GM12878 (cell line): ENCODE data around the gene ELP4. TPM values are rescaled to one million over a fixed set of nuclear protein-coding genes. Genes with fewer than 3 reads are reported as not detected.

Source experiments
- ATAC-seq: fragments of 200-7000 bp; cut with Tn5 transposase; 3 replicates; pipeline ENCODE4 v1.9.1; 2020; ENCODE audit warnings: mild to moderate bottlenecking, moderate library complexity
- BruUV-seq: library from RNA; stranded (reverse); fragments of 400-500 nt; replicated peaks from 2 replicates; lab custom pipeline; 2021; lab: Mats Ljungman, UMichigan
- CTCF ChIA-PET: fragments of 300-600 bp; sonication (Branson Sonifier 250); formaldehyde crosslinking; extraction: SDS; loops from one replicate; lab custom pipeline; 2021; ENCODE audit warnings: inconsistent platforms; lab: Yijun Ruan, JAX
- POLR2A ChIA-PET: fragments of 350-600 bp; formaldehyde crosslinking; extraction: SDS; loops from one replicate; lab custom pipeline; 2021; ENCODE audit warnings: inconsistent platforms; lab: Charles Lee
- RAD21 ChIA-PET: fragments of 300-600 bp; sonication (Branson Sonifier 250); formaldehyde crosslinking; loops from one replicate; lab custom pipeline; 2023; ENCODE audit warnings: antibody characterized with exemption; ENCODE audit not compliant: unreplicated experiment; lab: Charles Lee
- SMC1A ChIA-PET: fragments of 300-600 bp; sonication (Branson Sonifier 250); formaldehyde crosslinking; loops from one replicate; lab custom pipeline; 2023; ENCODE audit not compliant: unreplicated experiment, uncharacterized antibody; lab: Charles Lee
- DNase-seq: peaks from one replicate; pipeline ENCODE4 v3.0.0-alpha.2; 2011; ENCODE audit warnings: low read depth, low spot score
- FAIRE-seq: peaks from 3 replicates; lab custom pipeline; 2011; peaks lifted over from hg19 to GRCh38; lab: Jason Lieb, UNC
- H2AFZ ChIP-seq: 2 replicates; pipeline ENCODE4 v1.6.0; 2011; ENCODE audit warnings: low read depth, low read length, control low read depth; ENCODE audit not compliant: control insufficient read depth
- H3K27ac ChIP-seq: 2 replicates; pipeline ENCODE4 v1.5.1; 2011; ENCODE audit warnings: control low read depth; ENCODE audit not compliant: control insufficient read depth, insufficient read depth
- H3K27me3 ChIP-seq, 2 experiments: replicated peaks in 1 of 2; 2 replicates each; pipeline versions ENCODE4 v1.6.0 to v1.6.1; 2011; ENCODE audit warnings: low read length in 1 of 2; ENCODE audit not compliant: control insufficient read depth in 2 of 2, insufficient read depth in 2 of 2
- H3K36me3 ChIP-seq, 2 experiments: 2 replicates each; pipeline ENCODE4 v1.5.1; 2011; ENCODE audit warnings: low read length in 1 of 2; ENCODE audit not compliant: control insufficient read depth in 2 of 2, insufficient read depth in 2 of 2
- H3K4me1 ChIP-seq: 2 replicates; pipeline ENCODE4 v1.6.1; 2011; ENCODE audit warnings: mild to moderate bottlenecking, low read length, moderate library complexity, mixed read lengths; ENCODE audit not compliant: control insufficient read depth, insufficient read depth
- H3K4me2 ChIP-seq: 2 replicates; pipeline ENCODE4 v1.6.0; 2011; ENCODE audit warnings: control low read depth; ENCODE audit not compliant: control insufficient read depth, insufficient read depth
- H3K4me3 ChIP-seq: fragments of 200-600 bp; sonication (generic); 2 replicates; pipeline ENCODE4 v1.5.1; 2016
- H3K79me2 ChIP-seq: 2 replicates; pipeline ENCODE4 v1.6.0; 2011; ENCODE audit warnings: low read length; ENCODE audit not compliant: control insufficient read depth, insufficient read depth
- H3K9ac ChIP-seq: 2 replicates; pipeline ENCODE4 v1.8.0; 2011; ENCODE audit warnings: low read length, control low read depth, mixed read lengths; ENCODE audit not compliant: control insufficient read depth, insufficient read depth
- H3K9me3 ChIP-seq: replicated peaks from 3 replicates; pipeline ENCODE4 v1.5.1; 2011; ENCODE audit warnings: mild to moderate bottlenecking, low read length; ENCODE audit not compliant: control insufficient read depth, insufficient read depth
- H4K20me1 ChIP-seq: 2 replicates; pipeline ENCODE4 v1.6.0; 2011; ENCODE audit not compliant: control insufficient read depth, insufficient read depth
- ATF7 ChIP-seq: fragments of 450-650 bp; IDR thresholded peaks from 2 replicates; pipeline ENCODE4 v1.6.1; 2016; ENCODE audit warnings: low read depth, mild to moderate bottlenecking
- CUX1 ChIP-seq: IDR thresholded peaks from 2 replicates; pipeline ENCODE4 v1.6.1; 2012; ENCODE audit warnings: improper control_type of control experiment, low read depth, low read length; ENCODE audit not compliant: insufficient replicate concordance
- IKZF1 ChIP-seq: fragments of 450-650 bp; conservative IDR thresholded peaks from 2 replicates; pipeline ENCODE4 v1.6.1; 2017; ENCODE audit warnings: antibody characterized with exemption, mild to moderate bottlenecking
- LARP7 ChIP-seq: fragments of 450-650 bp; IDR thresholded peaks from 2 replicates; pipeline ENCODE4 v1.6.1; 2017; ENCODE audit warnings: mild to moderate bottlenecking
- RB1 ChIP-seq: fragments of 450-650 bp; formaldehyde crosslinking; IDR thresholded peaks from 2 replicates; pipeline ENCODE4 v1.6.1; 2017; ENCODE audit warnings: mild to moderate bottlenecking, borderline replicate concordance
- SRF ChIP-seq, 2 experiments: IDR thresholded peaks; 2 replicates each; pipeline ENCODE4 v1.6.1; 2011; ENCODE audit warnings: low read depth in 2 of 2, low read length in 2 of 2, mild to moderate bottlenecking in 1 of 2, moderate library complexity in 1 of 2
- STAT3 ChIP-seq: IDR thresholded peaks from 2 replicates; pipeline ENCODE4 v1.6.1; 2011; ENCODE audit warnings: low read depth, low read length, improper control_type of control experiment
- TARDBP ChIP-seq: IDR thresholded peaks from 2 replicates; pipeline ENCODE4 v1.6.1; 2016; ENCODE audit warnings: borderline replicate concordance
- USF1 ChIP-seq: IDR thresholded peaks from 2 replicates; pipeline ENCODE4 v1.6.1; 2011; ENCODE audit warnings: borderline replicate concordance, low read depth, mild to moderate bottlenecking, moderate library complexity, mixed read lengths, low read length; ENCODE audit not compliant: insufficient read depth; ENCODE audit errors: extremely low read length
- YBX1 ChIP-seq: fragments of 450-650 bp; IDR thresholded peaks from 2 replicates; pipeline ENCODE4 v1.6.1; 2016; ENCODE audit warnings: antibody characterized with exemption
- ZNF592 ChIP-seq: fragments of 450-650 bp; IDR thresholded peaks from 2 replicates; pipeline ENCODE4 v1.6.1; 2017; ENCODE audit warnings: mild to moderate bottlenecking, moderate library complexity
- WGBS: methylation state at CpG from one replicate; pipeline ENCODE4 v1.1.6; 2016; ENCODE audit warnings: low lambda C conversion rate; ENCODE audit not compliant: insufficient replicate concordance, insufficient coverage; ENCODE audit errors: missing lambda C conversion rate; 5-methylcytosine and 5-hydroxymethylcytosine counted together
- in situ Hi-C: fragments of 300-500 bp; cut with MboI; formaldehyde crosslinking; loops from 9 replicates; pipeline ENCODE4 v1.14.3; 2018; ENCODE audit warnings: mixed read lengths
- intact Hi-C: fragments of 100-400 bp; cut with micrococcal nuclease; formaldehyde crosslinking; loops from one replicate; pipeline ENCODE4 v1.14.2; 2022; ENCODE audit not compliant: unreplicated experiment
- polyA plus RNA-seq, 11 experiments: library from polyadenylated mRNA; depleted of rRNA in 4 of 11; unstranded in 6 of 11; stranded (reverse) in 5 of 11; fragments of >200 nt; fragmentation: Nextera tagmentation in 4 of 11; fragmentation: Illumina TruSeq in 1 of 11; extraction: Ambion mirVana in 4 of 11; extraction: Trizol in 1 of 11; gene quantifications; 1 replicate in 1 of 11; 2 replicates in 10 of 11; pipeline versions ENCODE4 v1.2.1 to v1.2.3, GENCODE V29; 2011 to 2016; ENCODE audit warnings: inconsistent platforms in 2 of 11, missing spikeins in 2 of 11, low read depth in 1 of 11
- total RNA-seq, 4 experiments: library from RNA; depleted of rRNA in 3 of 4; stranded (reverse); fragments of >200 nt in 3 of 4; fragmentation: Illumina TruSeq in 1 of 4; extraction: Trizol in 1 of 4; gene quantifications; 2 replicates each; pipeline versions ENCODE4 v1.2.1 to v1.2.3, GENCODE V29; 2013 to 2021
- TF ChIP-seq, protein P1 (sequence below): fragments of 450-650 bp; IDR thresholded peaks from 2 replicates; pipeline ENCODE4 v1.6.1; 2017; ENCODE audit warnings: low read depth, mild to moderate bottlenecking, moderate library complexity

Gene ELP4
- total and polyA plus RNA-seq, 10 of the 15 experiments (the other 5 are each of a cell fraction or from before 2014, with no cell fraction given) = 17.7 to 36.1 (median 27.0) TPM

GRCh38 chr11:31783252-31783651 lies 273.7 kb downstream of the ELP4 start:
- ChIA-PET CTCF (no interaction called here), SMC1A (no interaction called here), RAD21 (no interaction called here), POLR2A (no interaction called here)
- in situ Hi-C loops = no loop called here
- Histone ChIP-seq H2AFZ (no peak overlapping the region), H3K9ac (no peak overlapping the region), H3K79me2 (no peaks in the 10 kb centered on the region), H3K36me3 (no peaks in the 10 kb centered on the region), H3K27me3 (no peaks in the 10 kb centered on the region), H3K9me3 (no peaks in the 10 kb centered on the region), H3K4me3 (no peak overlapping the region), H3K4me1 (no peaks in the 10 kb centered on the region), H4K20me1 (no peaks in the 10 kb centered on the region), H3K27ac (no peak overlapping the region), H3K4me2 (no peak overlapping the region)
- no TSS peak for BruUV-seq
- DNase-seq = no peak
- WGBS = 98% methylated on average over 6 of the region's 6 CpGs
- no peak for ATAC-seq
- no peak for FAIRE-seq
- intact Hi-C loops = no loop called here
- TF ChIP-seq, protein P1, sequence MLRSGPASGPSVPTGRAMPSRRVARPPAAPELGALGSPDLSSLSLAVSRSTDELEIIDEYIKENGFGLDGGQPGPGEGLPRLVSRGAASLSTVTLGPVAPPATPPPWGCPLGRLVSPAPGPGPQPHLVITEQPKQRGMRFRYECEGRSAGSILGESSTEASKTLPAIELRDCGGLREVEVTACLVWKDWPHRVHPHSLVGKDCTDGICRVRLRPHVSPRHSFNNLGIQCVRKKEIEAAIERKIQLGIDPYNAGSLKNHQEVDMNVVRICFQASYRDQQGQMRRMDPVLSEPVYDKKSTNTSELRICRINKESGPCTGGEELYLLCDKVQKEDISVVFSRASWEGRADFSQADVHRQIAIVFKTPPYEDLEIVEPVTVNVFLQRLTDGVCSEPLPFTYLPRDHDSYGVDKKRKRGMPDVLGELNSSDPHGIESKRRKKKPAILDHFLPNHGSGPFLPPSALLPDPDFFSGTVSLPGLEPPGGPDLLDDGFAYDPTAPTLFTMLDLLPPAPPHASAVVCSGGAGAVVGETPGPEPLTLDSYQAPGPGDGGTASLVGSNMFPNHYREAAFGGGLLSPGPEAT = no peak
- no peak for TF ChIP-seq ZNF592
- no peak for TF ChIP-seq LARP7
- no peak for TF ChIP-seq TARDBP
- no peak for TF ChIP-seq STAT3
- no peak for TF ChIP-seq YBX1
- TF ChIP-seq ATF7 = no peak
- TF ChIP-seq IKZF1 = no peak
- TF ChIP-seq RB1 = no peak
- TF ChIP-seq CUX1 = no peak
- TF ChIP-seq SRF (IDR thresholded peaks at IDR 0.05; ENCODE audit: low read depth in 2 of 2, low read length in 2 of 2) = no peak
- TF ChIP-seq USF1 = no peak
